ENCODE data around the gene KBTBD12.
"Not testable (repeated sequence)": the region's sequence is repeated elsewhere in the genome, so short reads cannot be mapped to it uniquely, and the experiment has no call there.

The KBTBD12 gene

DNA sequence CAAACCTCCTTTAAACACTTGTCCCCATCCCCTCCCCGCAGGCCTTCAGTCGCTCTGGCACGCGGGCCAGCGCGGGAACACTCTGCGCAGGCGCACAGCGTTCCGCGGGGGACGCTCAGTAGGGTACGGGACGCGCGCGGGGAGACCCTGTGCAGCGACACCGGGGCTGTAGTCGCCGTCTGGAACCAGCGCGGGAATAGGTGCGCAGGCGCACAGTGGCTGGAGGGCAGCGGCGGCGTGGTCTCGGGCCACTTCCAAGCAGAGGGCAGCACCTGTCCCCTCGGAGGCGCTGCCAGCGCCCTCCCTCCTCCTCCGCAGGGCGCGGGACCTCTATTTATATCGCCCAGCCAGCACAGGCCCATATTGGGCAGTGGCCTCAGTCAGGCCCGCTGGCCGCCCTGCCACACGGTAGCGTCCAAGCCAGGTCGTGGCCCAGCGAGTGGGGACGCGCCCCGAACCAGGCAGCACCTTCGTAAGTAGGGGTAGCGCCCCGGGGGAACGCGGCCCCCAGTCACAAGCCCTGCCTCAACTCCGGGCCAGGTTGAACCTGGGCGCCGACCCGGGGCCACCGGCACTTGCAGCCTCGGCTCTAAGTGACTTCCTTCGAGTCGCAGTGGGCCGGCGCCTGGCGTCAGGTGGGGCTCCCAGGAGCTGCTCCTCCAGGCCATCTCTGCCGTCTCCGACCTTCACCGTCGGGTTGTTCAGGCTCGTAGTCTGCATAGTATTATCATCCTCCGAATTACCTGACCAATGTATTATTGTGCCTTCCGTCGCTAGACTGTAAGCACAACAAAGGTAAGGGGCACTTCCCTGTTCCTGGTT, at the start of gene KBTBD12:
Gene KBTBD12 (plus strand): TSS at position 118 of the 822 bp plus-strand sequence. CDS start 7,830 bp downstream, outside the sequence.
- DNase-seq (ENCODE audit: low spot score): no peak

DNA sequence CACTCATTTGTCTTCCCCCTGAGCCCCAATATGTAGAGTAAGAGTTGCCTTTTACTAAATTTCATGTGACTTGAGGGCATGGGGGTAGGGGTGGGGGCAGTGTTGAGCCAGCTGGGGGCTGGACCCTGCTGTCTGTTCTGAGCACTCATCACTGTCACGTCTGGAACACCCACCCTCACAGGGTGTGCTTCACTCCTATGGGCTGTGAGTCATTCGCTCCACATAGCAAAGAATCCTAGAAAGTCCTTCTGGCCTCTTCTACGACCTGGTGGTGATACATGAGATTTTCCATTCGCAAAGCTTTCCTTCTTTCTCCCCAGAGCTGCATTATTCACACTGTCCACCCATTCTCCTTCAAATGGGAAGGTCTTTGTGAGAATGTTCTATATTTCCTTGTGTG, 49.1 kb upstream of the KBTBD12 start:
- no peak for DNase-seq (ENCODE audit: low spot score)

DNA sequence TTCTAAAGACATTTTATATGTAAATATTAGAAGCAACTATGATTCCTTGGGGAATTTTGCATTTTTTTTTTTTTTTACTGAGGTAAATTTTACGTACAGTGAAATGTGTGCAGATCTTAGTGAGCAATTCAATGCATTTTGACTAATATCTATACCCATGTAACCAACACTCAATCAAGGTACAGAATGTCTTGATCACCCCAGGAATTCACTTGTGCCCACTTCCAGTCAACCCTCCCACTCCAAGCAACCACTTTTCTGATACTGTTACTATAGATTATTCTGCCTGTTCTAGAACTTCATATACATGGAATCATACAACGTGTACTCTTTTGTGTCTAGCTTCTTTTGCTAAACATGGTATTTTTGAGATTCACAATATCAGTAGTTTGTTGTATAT, 47.6 kb upstream of the KBTBD12 start:
- no peak for DNase-seq (ENCODE audit: low spot score)

DNA sequence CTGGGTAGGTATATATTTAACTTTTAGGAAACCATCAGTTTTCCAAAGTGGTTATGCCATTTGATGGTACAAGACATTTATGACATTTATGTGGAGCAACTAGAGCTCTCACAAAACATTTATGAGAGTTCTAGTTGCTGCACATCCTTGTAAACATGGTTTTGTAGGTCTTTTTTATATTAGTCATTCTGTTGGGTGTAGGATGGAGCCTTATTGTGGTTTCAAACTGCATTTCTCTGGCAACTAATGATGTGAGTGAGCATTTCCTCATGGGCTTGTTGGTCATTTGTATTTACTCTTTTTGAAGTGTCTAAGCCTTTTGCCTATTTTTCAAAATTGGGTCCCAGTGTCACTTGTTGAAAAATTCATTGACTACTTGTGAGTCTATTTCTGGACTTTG, 47.0 kb upstream of the KBTBD12 start:
- DNase-seq (ENCODE audit: low spot score): no peak

- no peak for DNase-seq (ENCODE audit: low spot score)
Measured at GRCh38 chr3:127870156-127870555, 44.9 kb upstream of the KBTBD12 start.

DNA sequence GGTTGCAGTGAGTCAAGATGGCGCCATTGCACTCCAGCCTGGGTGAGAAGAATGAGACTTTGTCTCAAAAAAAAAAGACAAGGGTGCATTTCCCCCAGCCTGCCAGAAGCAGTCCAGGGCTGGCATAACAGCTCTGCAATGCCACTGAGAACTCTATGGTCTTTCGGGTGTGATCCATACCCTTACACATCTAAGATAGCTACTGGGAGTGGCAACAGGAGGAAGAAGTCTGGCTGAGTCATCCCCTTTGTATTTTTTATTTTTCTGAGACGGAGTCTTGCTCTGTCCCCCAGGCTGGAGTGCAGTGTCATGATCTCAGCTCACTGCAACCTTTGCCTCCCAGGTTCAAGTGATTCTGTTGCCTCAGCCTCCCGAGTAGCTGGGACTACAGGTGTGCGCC, 40.9 kb upstream of the KBTBD12 start:
- not testable (repeated sequence) for DNase-seq (ENCODE audit: low spot score)

DNA sequence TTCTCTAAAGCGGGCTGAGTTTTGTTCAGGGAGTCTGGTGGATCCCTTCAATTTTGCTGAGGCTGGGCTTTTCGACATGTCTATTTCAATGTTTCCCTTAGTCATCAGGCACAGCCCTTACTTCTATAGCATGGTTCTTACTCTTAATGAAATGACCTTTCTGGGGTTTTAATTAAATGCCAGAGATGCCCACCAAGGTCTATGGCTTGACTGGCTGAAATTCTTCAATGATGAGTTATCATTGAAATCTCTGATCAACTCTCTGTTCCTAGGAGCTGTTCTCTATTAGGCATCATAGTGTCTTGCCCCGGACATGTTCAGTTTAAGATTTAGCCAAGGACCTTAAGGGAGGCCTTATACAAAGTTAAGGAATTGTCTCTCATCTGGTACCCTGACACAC, 33.4 kb upstream of the KBTBD12 start:
- no peak for DNase-seq (ENCODE audit: low spot score)

DNA sequence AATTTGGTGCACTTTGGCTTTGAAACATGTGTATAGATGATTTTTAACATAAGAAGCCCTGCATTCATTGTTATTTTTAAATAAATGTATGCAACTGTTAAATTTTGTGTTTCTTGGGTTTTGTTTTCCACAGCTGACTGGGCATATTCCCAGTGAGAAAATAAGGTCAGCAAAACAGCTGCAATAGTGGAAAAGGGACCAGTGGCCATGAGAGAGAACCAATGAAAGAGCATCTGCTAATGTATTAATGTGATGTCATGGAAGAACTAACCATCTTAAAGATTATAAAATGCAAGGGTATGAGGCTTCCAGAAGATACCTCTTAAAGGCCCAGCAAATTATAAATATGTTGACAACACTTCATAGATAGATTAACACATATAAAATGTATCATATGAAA, 31.0 kb upstream of the KBTBD12 start:
- DNase-seq (ENCODE audit: low spot score): no peak

DNA sequence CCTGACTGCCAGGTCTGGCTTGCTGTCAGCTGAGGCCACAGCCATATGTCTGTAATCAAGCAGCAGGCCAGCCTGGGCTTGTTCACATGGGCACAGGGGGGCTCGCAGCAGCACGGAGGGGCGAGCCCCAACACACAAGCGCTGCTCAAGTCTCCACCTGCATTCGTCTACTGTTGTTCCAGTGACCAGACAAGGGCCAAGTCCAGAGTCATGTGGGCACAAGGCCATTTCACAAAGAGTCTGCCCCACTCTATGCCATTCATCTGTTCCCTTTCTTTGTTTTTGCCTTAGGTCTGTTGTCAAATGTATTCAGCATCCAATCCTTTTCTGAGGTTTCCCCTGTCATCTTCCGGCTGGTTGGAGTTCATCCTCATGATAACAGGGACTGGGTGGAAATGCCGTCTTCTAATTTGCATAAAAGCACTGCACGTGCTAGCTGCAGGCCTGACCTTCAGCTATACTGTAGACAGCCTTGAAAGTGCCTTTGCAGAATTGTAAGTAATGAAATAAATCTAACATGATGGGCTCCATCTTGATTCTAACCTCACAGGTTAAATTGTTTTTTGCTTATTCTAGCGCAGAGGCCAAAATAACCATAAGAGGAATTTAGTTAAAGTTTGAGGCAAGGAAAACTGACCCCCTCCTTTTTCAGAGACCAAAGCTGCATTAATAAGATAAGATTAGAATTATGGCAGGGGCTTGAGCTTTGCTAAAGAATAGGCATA, 28.6 kb upstream of the KBTBD12 start:
- DNase-seq (ENCODE audit: low spot score): peak; percentile 7

- DNase-seq (ENCODE audit: low spot score): no peak
Measured at GRCh38 chr3:127886956-127887231, 28.1 kb upstream of the KBTBD12 start.

DNA sequence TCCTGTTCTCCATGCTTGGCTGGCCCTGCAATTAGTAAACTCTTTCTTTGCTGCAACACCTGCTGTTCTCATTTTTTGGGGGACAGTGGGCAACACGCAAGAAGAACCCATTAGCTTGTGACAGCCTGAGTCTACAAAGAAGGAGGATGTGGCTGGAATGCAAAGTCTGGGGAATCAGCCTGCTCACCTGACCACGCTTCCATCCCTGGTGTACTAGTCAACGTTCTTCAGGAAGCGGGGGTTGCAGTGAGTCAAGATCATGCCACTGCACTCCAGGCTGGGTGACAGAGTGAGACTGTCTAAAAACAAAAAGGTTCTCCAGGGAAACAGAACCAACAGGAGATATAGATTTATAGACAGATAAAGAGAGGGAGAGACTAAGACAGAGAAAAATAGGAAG, 27.7 kb upstream of the KBTBD12 start:
- DNase-seq (ENCODE audit: low spot score): no peak

DNA sequence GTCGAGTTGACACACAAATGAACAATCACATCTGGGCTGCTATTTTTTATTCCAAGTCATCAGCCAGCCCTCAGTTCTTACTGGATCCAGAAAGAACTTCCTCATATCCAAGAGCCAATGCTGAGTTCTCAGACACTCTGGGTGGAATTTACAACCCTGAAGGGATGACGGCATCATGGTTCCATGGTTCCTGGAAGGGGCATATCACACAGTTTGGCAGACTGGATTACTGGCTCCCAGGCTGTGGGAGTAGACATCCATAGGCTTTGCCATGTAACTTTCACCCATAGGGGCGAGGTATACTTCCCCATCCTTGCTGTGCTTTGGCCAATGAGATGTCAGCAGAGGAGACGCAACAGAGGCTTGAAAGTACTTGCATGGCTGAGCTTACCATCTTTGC, 26.9 kb upstream of the KBTBD12 start:
- no peak for DNase-seq (ENCODE audit: low spot score)

GRCh38 chr3:127888564-127889107, 26.4 kb upstream of the KBTBD12 start:
- no peak for DNase-seq (ENCODE audit: low spot score)

DNA sequence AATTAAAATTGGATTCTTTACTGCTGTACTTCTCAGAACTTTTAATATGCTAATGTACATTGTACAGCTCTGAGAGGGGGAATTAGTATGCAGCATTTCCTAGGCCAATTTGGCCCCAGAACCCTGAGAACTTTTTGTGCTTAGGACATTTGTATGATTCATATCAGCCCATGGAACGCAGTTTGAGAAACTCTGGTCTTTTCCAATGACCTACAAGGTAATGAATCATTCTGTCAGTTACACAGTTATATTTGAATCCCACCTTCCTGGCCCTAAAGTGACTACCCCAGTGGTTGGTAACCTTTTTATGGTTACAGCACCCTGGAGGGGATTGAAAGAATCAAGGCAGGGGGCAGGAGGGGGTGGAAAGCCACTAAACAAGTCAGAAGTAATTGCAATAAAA, 25.6 kb upstream of the KBTBD12 start:
- no peak for DNase-seq (ENCODE audit: low spot score)

DNA sequence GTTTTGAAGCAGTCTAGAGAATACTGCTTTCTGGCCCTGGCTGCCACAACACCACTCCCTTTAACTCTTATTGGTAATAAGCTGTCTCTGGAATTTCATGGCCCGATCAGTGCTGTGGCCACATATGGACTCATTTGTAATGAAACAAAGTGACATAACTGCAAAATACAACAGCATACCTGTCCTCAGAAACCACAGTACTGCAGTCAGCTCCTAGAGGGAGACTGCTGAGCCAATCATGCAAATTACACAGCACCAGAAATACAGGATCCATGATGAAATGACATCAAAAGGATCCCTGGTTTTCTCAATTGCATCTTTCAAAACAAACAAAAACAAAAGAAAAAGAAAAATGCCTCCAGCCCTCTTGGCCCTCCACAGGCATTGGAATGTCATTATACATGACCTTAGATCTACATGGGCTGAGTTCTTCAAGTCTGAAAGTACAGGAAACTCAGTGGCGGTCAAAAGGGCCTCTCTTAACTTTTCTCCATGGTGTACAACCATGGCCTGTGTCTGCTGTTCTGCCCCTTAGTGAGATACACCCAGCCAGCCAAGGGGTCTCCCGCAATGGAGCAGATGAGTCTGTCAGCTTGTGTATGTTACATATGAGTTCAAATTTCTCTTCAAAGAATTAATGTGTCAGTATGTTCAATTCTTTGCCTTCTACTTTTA, 24.9 kb upstream of the KBTBD12 start:
- DNase-seq (ENCODE audit: low spot score): no peak

DNA sequence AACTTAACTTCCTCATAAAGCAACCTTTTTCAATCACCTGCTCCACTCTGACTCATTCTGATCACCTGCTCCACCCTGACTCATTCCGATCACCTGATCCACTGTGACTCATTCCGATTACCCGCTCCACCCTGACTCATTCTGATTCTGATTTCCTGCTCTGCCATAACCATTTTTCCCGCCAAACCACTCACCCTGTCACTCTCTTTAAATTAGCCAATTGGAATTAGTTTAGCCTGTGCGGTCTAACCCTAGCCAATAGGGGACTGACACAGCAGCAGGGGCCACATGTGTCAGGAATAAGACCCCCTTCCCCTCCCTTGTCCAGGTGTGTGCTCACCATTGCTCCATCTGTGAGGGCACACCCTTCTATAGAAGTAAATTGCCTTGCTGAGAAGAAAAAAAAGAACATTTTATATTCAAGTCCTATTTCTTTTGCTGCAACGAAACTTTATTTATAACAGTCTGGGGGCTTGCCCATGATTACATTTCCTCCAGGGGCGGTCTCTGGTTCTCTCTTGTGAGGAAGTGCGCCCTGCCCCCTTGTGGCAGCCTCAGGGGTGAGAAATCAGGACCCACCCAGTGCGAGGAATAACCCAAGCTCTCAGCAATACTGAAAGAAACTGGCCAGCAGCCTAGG, 24.3 kb upstream of the KBTBD12 start:
- not testable (repeated sequence) for DNase-seq (ENCODE audit: low spot score)

GRCh38 chr3:127894481-127894880, 20.6 kb upstream of the KBTBD12 start:
- DNase-seq (ENCODE audit: low spot score): no peak

- DNase-seq (ENCODE audit: low spot score): no peak
Measured at GRCh38 chr3:127899200-127899599, 15.8 kb upstream of the KBTBD12 start.

DNA sequence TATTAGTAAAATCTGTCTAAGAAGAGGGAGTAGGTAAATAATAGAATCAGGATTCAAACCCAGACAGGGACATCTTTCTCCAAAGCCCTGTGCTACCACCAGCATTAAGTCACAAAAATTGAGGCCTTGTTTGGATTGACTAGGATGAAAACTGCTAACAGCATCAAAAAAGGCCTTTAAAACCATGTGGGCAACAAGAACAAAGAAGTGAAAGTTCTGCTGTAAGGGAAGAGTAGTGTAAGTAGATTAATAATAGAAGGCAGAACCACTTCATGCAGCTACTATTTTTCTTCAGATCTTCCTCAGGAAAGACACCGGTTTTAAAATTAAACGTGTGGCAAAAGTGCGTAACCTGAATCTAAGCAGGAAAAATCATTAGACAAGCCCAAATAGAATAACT, 15.3 kb upstream of the KBTBD12 start:
- DNase-seq (ENCODE audit: low spot score): no peak

DNA sequence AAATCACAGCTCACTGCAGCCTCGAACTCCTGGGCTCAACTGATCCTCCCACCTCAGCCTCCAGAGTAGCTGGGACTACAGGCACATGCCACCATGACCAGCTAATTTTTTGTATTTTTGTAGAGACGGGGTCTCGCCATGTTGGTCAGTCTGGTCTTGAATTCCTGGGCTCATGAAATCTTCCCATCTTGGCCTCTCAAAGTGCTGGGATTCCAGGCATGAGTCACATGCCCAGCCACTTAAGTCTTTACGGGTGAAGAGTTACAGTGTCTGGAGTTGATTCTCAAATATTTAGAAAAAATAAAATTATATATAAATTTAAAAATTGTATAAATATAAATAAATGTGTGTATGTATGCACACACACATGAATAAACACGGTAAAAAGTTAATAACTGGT, 14.5 kb upstream of the KBTBD12 start:
- no peak for DNase-seq (ENCODE audit: low spot score)

DNA sequence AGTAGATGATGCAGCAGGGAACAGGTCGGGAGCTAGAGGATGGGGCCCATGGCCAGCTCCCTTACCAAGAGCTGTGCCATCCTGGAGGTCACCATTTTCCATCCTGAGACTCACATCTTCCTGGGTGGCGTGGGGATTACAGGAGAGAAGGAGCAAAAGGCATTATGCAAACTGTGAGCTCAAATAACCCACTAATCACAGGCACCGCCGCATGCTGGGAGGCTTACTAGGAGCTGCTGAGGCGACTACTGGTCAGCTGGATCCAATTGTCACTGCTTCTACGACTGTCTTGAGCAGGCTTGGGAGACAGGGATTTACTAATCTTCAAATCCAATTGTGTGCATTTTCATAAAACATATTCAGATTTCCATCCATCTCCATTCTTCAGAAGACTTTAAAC, 12.5 kb upstream of the KBTBD12 start:
- no peak for DNase-seq (ENCODE audit: low spot score)

GRCh38 chr3:127903611-127904375, 11.2 kb upstream of the KBTBD12 start:
- DNase-seq (ENCODE audit: low spot score): no peak
